Activated gamma-delta T cell treated with anti-CD3 and anti-CD28 coated beads, Interleukin-2, amount 50 U/mL, for 16 hours (primary cell): ENCODE measurements around the gene TRIM54.

Experiments
- DNase-seq: peaks from one replicate; pipeline ENCODE4 v3.0.0-alpha.2; 2020; ENCODE audit warnings: low read depth

Gene TRIM54, protein sequence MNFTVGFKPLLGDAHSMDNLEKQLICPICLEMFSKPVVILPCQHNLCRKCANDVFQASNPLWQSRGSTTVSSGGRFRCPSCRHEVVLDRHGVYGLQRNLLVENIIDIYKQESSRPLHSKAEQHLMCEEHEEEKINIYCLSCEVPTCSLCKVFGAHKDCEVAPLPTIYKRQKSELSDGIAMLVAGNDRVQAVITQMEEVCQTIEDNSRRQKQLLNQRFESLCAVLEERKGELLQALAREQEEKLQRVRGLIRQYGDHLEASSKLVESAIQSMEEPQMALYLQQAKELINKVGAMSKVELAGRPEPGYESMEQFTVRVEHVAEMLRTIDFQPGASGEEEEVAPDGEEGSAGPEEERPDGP

DNA sequence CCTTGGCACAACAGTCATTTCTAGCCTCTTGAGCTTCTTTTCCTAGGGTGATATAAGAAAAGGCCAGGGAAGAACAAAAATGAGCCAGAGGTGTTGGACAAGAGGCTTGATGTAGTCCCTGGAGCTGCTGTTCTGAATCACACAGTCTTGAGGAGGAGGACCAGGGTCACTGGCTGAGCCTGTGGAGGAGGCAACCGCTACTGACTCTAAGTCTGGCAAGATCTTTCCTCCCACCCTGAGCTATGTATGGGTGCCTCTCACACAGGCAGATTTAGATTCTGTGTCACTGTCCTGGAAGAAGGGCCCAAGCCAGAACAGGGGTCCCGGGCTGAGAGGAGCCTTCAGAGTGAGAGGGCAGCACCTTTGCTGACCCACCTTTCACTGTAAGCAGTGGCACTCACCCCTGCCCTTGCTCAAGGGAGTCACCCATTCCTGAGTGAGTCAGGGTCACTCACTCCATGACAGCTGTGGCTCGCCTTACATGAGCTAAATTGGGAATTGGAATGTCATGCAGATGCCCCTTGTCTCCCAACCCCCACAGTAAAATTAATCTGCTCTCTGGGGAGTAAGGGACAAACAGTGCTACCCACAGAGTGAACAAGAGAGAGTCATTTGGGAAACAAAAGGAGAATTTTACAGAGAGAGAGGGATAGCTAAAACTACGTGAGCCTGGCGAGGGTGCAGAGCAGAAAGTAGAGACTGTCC, at the start of gene TRIM54:
Gene TRIM54 (plus strand): TSS at position 575 of the 705 bp plus-strand sequence. CDS start 303 bp downstream, outside the sequence.
- no peak for DNase-seq

DNA sequence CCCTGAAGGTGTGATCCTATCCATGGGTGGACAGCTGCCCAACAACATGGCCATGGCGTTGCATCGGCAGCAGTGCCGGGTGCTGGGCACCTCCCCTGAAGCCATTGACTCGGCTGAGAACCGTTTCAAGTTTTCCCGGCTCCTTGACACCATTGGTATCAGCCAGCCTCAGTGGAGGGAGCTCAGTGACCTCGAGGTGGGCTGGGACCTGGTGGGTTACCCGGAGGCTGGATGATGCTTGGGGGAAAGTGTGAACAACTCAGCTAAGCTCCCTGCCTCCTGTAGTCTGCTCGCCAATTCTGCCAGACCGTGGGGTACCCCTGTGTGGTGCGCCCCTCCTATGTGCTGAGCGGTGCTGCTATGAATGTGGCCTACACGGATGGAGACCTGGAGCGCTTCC, 48.9 kb upstream of the TRIM54 start:
- DNase-seq, result no peak

DNA sequence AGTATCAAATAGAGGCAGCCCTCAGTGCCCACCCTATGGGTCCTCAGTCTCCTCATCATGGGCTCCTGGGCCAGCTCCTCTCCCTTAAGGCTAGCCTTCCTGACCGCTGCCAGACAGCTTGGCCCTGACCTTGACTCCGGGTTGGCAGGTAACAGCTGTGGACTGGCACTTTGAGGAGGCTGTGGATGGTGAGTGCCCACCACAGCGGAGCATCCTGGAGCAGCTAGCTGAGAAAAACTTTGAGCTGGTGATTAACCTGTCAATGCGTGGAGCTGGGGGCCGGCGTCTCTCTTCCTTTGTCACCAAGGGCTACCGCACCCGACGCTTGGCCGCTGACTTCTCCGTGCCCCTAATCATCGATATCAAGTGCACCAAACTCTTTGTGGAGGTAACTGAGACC, 46.1 kb upstream of the TRIM54 start:
- DNase-seq, result no peak

DNA sequence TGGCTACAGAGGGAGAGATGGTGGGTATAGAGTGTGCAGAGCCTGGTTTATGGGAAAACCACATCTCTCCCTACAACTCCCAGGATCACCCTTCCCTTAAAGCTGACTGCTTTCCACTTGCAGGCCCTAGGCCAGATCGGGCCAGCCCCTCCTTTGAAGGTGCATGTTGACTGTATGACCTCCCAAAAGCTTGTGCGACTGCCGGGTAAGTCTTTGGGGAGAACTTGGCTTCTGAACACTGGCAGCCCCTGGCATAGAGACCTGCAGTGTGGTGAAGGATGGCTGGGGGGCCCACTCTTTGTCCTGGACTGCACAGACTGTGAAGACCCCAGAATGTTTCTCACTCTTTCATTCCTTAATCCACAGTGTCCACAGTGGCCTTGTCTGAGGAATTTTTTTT, 45.6 kb upstream of the TRIM54 start:
- no peak for DNase-seq

DNA sequence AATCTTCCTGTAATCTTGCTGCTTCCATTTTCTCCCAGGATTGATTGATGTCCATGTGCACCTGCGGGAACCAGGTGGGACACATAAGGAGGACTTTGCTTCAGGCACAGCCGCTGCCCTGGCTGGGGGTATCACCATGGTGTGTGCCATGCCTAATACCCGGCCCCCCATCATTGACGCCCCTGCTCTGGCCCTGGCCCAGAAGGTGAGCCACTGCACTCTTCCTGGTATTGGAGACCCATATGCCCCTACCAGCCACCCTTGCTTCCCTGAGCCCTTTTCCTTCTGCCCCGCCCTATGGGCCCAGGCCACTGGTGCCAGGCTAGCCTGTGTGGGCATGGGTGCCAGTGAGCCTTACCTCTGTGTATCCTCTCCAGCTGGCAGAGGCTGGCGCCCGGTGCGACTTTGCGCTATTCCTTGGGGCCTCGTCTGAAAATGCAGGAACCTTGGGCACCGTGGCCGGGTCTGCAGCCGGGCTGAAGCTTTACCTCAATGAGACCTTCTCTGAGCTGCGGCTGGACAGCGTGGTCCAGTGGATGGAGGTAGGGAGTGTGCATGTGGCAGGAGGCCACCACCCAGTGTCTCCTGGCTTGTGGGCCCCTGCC, 44.8 kb upstream of the TRIM54 start:
- DNase-seq, result no peak

DNA sequence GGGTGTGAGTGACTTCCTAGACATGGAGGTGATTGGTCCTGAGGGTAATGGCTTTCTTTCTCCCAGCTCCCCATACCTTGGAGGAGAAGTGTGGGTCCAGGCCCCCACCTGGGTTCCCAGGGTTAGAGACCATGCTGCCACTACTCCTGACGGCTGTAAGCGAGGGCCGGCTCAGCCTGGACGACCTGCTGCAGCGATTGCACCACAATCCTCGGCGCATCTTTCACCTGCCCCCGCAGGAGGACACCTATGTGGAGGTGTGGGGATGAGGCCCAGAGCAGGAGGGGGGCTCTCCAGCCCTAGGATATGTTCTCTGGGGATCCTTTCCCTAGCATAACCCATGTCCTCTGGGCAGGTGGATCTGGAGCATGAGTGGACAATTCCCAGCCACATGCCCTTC, 43.3 kb upstream of the TRIM54 start:
- no peak for DNase-seq

DNA sequence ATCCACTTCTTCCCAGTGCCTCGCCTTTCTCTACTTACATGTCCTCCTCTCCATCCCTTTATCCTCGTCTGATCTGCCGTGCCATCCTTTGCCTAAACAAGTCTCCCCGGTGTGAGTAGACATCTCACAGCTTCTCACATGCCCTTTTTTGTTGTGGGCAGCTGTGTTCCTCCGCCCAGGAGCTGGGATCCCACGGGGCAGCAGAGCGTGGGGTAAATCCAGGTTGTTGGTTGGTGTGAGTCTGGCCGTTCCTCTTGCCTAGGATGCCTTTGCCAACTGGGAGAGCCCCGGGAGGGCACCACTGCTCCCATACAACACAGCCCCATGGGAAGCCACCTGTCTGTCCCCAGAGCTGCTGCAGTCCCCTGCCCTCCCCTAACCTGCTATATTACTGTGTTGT, 41.8 kb upstream of the TRIM54 start:
- DNase-seq, result no peak

DNA sequence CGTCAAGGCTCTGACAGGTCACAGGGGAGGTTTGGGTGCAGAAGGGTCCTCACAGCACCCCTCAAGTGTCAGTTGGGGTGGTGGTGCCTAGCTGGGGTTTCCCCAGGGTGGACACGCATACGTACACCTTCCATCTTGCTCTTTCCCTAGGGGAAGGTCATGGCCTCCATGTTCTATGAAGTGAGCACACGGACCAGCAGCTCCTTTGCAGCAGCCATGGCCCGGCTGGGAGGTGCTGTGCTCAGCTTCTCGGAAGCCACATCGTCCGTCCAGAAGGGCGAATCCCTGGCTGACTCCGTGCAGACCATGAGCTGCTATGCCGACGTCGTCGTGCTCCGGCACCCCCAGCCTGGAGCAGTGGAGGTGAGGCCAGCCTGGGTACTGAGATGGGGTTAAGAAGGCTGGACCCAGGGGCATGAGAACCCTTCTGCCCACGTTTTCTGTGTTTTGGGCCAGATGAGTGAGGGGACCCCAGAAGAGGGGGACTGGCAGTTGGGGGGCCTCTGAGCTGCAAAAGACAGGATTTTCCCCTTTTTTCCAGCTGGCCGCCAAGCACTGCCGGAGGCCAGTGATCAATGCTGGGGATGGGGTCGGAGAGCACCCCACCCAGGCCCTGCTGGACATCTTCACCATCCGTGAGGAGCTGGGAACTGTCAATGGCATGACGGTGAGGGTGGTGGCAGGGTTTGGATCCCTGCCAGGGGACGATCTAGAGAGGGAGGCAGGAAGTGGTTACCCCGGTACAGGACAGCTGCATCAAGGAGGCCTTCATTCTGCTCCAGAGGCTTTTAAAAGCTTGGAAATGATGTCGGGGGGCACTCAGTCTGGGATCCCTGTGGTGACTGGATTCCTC, 40.2 kb upstream of the TRIM54 start:
- DNase-seq, result no peak

DNA sequence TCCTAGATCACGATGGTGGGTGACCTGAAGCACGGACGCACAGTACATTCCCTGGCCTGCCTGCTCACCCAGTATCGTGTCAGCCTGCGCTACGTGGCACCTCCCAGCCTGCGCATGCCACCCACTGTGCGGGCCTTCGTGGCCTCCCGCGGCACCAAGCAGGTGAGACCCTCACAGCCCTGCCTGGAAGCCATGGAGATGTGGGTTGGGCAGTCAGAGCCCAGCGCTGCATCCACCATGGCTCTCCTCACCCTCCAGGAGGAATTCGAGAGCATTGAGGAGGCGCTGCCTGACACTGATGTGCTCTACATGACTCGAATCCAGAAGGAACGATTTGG, 39.6 kb upstream of the TRIM54 start:
- DNase-seq, result no peak

DNA sequence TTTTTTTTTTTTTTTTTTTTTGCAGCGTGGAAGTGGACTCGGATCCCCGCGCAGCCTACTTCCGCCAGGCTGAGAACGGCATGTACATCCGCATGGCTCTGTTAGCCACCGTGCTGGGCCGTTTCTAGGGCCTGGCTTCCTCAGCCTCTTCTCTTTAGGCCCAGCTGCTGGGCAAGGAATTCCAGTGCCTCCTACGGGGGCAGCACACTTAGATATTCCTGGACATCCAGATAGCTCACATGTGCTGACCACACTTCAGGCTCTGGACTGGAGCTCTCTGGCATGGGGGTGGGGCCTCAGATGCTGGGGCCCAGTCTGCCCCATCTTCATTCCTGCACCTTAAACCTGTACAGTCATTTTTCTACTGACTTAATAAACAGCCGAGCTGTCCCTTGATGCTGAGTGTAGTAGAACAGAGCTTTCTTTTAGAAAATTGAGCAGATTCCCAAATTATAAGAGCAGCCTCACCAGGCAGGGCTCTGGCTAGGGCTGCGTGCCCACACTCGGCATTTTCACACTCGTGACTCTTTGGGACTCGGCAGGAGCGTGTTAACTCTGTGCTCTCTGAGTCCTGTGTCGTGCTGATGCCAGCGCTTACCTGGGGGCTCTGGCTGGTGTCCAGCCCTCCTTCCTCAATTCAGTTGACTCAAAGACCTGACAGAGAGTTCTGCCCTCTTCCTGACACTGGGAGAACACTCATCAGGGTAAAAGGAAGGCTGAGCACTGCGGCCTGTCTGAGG, 38.7 kb upstream of the TRIM54 start:
- DNase-seq, result no peak

DNA sequence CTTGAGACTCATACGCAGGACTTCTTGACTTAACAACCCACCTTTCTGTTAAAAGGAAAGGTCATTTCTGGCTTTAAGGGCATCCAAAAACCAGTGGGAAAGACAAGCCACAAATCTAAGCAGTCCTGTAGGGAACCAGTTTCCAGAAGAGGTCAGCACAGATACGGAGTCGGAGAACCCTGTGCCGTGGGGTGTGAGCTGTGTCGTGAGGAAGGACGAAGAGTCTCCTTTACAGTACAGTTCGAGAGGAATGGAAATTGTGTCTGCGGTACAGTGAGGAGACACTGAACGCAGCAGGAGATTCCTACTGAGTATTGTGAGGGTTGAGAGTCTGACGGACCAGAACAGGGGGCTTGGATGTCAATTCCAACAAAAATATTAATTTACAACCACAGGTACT, 37.1 kb upstream of the TRIM54 start:
- no peak for DNase-seq

DNA sequence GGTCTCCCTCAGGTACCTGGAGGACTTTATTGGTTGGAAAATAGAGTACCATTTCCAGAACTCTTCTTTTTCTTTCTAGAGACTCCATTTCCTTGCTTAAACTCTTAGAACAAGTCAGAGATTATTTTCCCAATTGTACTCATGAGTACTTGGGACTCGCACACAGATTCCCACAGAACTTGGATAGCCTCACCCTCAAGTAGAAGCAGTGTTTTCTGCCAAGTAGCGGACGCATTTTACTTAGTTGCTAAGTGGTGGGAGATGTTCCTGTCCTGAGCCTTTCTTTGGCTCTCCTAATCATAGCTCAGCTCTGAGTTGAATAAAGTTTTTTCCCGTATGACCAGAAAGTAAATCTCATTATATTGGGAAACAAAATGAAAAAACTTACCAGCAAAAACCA, 36.6 kb upstream of the TRIM54 start:
- DNase-seq, result no peak

DNA sequence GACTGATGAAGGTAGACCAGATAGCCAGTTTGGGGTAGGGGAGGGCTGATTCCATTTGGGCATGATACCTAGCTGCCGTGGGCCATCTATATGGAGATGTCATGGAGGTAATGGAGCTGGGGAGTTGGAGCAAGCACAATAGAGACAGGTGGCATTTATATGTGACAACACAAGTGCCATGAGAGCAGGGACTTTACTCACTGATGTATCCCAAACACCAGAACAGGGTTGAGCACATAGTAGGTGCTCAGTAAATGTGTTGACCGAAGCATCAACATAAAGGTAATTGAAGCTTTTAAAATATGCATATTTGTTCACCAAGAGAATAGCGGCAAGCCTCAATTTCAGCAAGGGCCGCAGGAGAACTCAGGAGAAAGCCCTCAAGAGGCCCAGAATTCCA, 34.3 kb upstream of the TRIM54 start:
- no peak for DNase-seq

DNA sequence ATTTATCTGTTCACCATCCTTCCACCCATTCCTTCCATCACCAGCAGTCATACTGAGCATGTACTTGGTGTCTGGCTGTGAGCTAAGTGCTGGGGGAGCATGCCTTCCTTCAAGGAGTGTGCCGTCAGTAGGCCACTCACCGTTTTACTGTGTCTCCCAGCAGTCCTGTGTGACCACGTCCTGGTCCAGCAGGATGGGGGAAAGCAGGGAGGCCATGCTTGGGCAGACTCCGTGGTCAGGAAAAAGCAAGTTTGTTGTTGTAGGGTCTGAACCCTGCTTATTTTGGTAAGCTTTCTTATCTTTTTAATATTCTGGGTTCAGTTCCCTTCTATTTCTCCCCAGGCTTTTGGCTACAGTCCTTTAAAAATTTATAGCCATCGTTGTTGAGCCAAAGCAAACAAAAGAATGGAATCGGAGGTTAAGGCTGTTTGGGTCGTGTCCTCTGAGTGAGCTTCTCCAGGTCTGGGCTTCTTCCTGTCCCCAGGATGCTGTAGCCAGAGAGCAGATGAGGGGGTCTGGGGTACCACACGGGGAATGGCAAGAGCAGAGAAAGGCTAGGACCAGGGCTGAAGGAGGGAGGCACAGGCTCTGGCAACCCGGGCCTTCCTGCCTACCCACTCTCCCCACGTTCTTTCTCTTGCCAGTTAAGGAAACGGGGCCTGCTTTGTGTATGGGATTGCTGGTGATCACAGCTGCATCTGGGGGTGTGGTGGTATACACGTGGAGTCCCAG, 32.9 kb upstream of the TRIM54 start:
- DNase-seq, result no peak

DNA sequence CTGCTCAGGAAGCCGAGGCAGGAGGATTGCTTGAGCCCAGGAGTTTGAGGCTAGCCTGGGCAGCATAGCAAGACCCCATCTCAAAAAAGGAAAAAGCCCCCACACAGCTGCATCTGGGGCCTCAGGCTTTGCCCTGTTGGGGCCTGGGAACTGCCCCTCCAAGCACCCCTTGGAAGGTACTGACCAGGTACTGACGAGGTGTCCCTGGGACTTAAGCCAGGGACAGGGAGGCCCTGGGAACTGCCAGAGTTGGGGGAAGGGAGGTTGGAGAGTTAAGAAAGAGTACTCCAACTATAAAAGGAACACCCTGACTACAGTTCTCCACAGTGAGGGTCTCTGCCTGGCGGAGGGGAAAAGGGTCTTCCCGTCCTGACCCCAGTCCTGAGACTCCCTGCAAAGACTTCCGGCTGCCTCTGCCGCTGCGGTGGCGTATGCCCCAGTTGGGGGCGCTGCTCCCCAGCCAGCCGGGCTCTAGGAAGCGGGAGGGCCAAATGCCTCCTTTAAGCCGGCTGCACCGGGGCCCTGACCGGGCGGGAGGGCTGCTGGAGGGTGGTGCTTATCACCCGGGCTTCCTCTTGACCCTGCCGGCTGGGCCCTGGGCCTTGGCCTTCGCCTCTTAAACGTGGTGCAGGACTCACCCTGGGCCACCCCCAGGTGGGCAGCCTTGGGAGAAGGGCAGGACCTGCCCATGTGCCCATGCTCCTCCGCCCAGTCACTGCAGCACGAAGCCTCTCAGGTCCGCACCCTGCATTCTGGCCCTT, 32.2 kb upstream of the TRIM54 start:
- no peak for DNase-seq

DNA sequence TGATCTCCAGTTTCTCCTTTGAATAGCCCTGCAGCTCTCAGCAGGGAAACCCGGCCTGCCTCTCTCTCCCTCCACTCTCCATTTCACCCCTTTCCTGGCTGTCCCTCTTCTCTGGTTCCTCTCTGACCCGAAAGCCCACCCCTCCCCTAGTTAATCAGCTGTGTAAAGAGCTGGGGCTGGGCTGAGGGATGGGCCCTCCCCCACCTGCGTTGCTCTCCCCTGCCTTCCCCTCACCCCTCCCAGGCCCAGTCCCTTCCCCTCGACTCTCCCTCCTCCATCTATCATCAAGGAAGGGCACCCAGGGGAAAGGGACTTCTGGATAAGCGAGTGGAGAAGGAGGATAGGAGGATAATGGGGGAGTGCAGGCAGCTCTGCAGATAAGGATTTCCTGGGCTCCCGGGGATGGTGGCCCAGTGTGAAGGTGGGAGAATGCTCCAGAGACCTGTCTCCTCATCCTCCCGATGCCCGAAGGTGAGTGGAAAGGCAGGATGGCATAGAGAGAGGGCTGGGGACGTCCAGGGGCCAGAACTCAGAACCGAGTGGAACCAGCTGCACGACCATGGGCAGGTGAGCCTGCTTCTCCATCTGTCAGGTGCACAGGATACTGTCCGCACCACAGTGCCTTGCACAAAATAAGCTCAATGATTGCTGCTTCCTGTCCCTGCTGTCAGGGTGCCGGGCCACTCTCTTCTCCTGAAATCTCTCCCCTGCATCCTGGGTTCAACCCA, 31.4 kb upstream of the TRIM54 start:
- DNase-seq, result no peak

DNA sequence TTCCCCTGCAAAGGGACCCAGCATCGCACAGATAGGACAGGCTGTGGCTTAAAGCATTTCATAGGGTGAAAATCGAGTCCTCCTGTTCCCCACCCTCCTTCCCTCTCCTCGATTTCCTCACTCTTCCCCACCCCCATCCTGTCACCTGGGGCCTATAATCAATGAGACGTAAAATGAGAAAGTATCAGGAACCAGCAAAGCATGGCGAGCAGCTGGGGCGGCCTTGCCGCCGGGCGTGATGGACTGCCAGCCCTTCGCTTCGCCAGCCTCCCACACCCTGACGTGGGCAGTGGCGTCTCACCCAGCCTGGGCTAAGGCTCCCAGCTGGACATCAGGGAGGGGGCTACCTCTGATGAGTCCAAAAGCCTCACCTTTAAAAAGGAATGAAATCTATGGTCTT, 30.5 kb upstream of the TRIM54 start:
- DNase-seq, result no peak

DNA sequence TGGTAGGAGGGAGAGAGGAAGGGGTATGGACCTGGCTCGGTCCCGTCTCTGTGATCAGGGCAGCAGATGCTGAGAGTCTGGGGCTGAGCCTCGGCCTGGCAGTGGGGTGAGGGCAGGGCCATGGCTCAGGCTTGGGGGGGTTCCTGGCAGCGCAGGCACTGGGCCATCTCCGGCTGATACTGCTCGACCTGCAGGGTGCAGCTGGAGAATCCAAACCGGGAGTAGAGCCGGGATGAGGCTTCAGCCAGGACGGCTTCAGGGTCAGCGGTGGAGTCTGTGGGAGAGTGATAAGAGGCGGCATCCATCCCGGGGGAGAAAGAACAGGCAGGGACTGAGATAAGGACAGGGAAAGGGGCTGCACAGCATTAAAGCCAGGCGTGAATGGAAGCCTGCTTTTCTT, 27.0 kb upstream of the TRIM54 start:
- DNase-seq, result no peak

DNA sequence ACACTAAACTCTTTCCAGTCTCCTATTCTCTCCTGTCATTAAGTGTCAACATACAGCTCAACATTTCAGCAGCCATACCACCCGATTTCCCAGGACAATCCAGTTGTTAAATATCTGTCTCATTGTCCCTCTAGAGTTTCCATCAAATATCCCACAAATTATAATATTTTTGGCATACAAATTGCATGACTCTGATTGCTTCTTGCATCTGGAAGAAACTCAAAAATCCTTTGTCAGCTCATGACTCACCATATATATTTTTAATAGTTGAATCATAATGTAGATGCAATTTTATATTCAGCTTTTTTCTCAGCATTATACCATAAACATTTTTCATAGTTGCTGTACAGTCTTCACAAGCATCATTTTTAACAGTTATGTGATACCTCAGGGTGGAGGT, 26.6 kb upstream of the TRIM54 start:
- no peak for DNase-seq
